AG09319 (cell line): ENCODE results near the gene ZMYND15.

Experiments used
- DNase-seq: peaks from one replicate; pipeline ENCODE4 v3.0.0-alpha.2; 2010; ENCODE audit warnings: low read depth; ENCODE audit errors: extremely low read depth
- CTCF ChIP-seq: IDR thresholded peaks from 2 replicates; pipeline ENCODE4 v1.5.1; 2011; ENCODE audit warnings: low read depth, mild to moderate bottlenecking, inconsistent platforms, low read length, moderate library complexity

ZMYND15 gene

GRCh38 chr17:4777969-4778760 is 38.5 kb downstream of the ZMYND15 start:
- DNase-seq: no peak
- no peak for TF ChIP-seq CTCF

DNA sequence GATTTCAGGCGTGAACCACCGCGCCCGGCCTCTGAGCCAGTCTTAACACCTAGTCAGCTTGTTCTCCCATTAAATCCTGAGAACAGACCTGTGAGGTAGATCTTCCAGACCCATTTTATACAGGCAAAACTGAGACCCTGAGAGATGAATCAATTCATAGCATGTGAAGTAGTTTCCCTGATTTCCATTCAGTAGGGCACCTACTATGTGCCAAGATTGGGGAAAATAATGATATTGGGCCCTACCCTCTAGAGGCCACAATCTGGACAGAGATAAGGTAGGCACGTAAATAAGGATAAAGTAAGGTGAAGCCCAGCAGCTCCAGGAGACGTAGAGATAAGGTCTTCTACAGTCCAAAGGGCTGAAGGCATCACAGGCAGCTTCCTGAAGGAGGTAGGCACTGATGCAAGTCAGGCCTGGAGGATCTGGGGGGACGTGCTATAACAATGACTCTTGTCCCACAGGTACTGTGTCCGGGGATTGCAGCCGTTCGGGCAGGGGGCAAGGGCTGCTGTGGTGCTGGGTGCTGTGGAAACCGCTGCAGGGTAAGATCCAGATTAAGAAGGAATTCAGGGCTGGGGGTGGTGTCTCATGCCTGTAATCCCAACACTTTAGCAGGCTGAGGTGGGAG is 40.8 kb downstream of the ZMYND15 start:
- DNase-seq: no peak
- no peak for TF ChIP-seq CTCF

DNA sequence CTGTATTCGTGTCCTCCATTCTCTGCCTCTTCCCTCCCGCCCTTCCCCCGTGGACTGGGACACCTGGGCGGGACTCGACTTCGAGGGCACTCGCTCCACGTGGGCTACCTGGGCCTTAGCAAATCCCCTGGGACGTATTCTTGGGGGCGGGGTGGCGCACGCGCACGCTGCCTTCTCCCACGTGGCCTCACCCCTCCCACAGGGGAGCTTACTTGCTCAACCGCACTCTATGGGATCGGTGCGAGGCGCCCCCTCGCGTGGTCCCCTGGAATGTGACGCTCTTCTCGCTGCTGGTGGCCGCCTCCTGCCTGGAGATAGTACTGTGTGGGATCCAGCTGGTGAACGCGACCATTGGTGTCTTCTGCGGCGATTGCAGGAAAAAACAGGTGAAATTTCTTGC is 43.0 kb downstream of the ZMYND15 start:
- no peak for TF ChIP-seq CTCF

GRCh38 chr17:4785311-4786105 is 45.9 kb downstream of the ZMYND15 start:
- no peak for TF ChIP-seq CTCF
- no peak for DNase-seq

More for the DNA sequence above, 43.0 kb downstream of the ZMYND15 start:
- no peak for DNase-seq

- TF ChIP-seq CTCF: no peak
- no peak for DNase-seq
These were observed 46.5 kb downstream of the ZMYND15 start, which contains the start of gene VMO1 for GRCh38 chr17:4786106-4786511. Gene VMO1, minus strand, starts transcription at chr17:4786364. Its CDS starts 12 bp downstream, at chr17:4786352.

DNA sequence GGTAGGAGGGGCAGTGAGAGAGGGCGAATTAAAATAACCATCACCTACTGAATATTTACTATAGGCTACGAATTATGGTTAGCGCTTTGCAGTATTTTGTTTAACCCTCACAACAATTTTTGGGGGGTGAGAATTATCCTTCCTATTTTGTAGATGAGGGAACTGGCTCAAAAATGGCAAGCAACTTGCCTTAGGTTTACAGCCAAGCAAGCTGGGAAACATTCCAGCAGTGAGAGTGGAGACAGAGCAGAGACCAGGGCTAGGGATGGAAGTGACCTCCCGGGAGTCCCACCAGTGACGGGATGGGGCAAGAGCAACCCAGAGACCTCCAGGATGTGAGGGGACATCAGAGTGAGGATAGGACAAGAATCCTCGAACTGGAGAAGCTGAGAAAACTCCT is 46.9 kb downstream of the ZMYND15 start:
- no peak for TF ChIP-seq CTCF
- DNase-seq: no peak
